Ascending aorta (tissue), 2 donors: Measurements from ENCODE around the gene L1TD1. TPM values are rescaled to one million over a fixed set of nuclear protein-coding genes. Genes with fewer than 3 reads are reported as not detected.

Experiments
- DNase-seq, 2 donors: peaks; one replicate each; pipeline ENCODE4 v3.0.0-alpha.2; 2019; ENCODE audit warnings: low spot score in 2 of 2
- H3K27ac ChIP-seq, 2 donors: fragments of 200-600 bp; sonication (generic); one replicate each; pipeline ENCODE4 v1.5.1; 2016 to 2017; ENCODE audit warnings: mild to moderate bottlenecking in 1 of 2
- H3K27me3 ChIP-seq: fragments of 200-600 bp; sonication (generic); one replicate; pipeline ENCODE4 v1.5.1; 2017
- H3K36me3 ChIP-seq, 2 donors: fragments of 200-600 bp; sonication (generic); one replicate each; pipeline ENCODE4 v1.5.1; 2016
- H3K4me1 ChIP-seq, 2 donors: fragments of 200-600 bp; sonication (generic); one replicate each; pipeline ENCODE4 v1.5.1; 2016 to 2017; ENCODE audit warnings: mild to moderate bottlenecking in 1 of 2
- H3K4me3 ChIP-seq, 2 donors: fragments of 200-600 bp; sonication (generic); one replicate each; pipeline ENCODE4 v1.5.1; 2016 to 2017; ENCODE audit warnings: mild to moderate bottlenecking in 1 of 2
- H3K9me3 ChIP-seq, 2 donors: fragments of 200-600 bp; sonication (generic); one replicate each; pipeline ENCODE4 v1.5.1; 2016
- intact Hi-C: fragments of 100-400 bp; cut with DNase I; formaldehyde crosslinking; loops from one replicate; pipeline ENCODE4 v1.15.1; 2023
- total RNA-seq: library from RNA; depleted of rRNA; stranded (reverse); fragments of >200 nt; gene quantifications from one replicate; pipeline ENCODE4 v1.1.0, GENCODE V29; 2016
- TF ChIP-seq, protein P1 (sequence below), 3 experiments: fragments of 200-600 bp in 2 of 3; fragments of 450-650 bp in 1 of 3; sonication (generic) in 2 of 3; IDR thresholded peaks; one replicate each; pipeline ENCODE4 v1.5.1; 2016 to 2019; ENCODE audit warnings: antibody characterized with exemption in 3 of 3, mild to moderate bottlenecking in 1 of 3, moderate library complexity in 1 of 3

L1TD1 gene
- total RNA-seq, 1 donor from 2014 or later = not detected

GRCh38 chr1:62260688-62261087, 66.0 kb downstream of the L1TD1 start:
- H3K27ac ChIP-seq = no peak overlapping the region

More at GRCh38 chr1:62260688-62261087, 66.0 kb downstream of the L1TD1 start:
- Histone ChIP-seq H3K27me3 (no peaks in the 10 kb centered on the region), H3K36me3 (no peaks in the 10 kb centered on the region), H3K4me1 (no peaks in the 10 kb centered on the region), H3K9me3 (no peaks in the 10 kb centered on the region), H3K4me3 (no peak overlapping the region)
- DNase-seq = no peak
- intact Hi-C loops = no loop called here
- TF ChIP-seq, protein P1, sequence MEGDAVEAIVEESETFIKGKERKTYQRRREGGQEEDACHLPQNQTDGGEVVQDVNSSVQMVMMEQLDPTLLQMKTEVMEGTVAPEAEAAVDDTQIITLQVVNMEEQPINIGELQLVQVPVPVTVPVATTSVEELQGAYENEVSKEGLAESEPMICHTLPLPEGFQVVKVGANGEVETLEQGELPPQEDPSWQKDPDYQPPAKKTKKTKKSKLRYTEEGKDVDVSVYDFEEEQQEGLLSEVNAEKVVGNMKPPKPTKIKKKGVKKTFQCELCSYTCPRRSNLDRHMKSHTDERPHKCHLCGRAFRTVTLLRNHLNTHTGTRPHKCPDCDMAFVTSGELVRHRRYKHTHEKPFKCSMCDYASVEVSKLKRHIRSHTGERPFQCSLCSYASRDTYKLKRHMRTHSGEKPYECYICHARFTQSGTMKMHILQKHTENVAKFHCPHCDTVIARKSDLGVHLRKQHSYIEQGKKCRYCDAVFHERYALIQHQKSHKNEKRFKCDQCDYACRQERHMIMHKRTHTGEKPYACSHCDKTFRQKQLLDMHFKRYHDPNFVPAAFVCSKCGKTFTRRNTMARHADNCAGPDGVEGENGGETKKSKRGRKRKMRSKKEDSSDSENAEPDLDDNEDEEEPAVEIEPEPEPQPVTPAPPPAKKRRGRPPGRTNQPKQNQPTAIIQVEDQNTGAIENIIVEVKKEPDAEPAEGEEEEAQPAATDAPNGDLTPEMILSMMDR (IDR thresholded peaks at IDR 0.05) = no peak

Other genes starting within 250 kb of the L1TD1 start
- not detected for gene KANK4, start 124.6 kb downstream of the L1TD1 start, total RNA-seq
- 19.4 TPM for gene USP1, start 242.2 kb downstream of the L1TD1 start, total RNA-seq